ENCODE data around the gene C12orf56.
"Not testable (repeated sequence)": the region's sequence is repeated elsewhere in the genome, so short reads cannot be mapped to it uniquely, and the experiment has no call there.

The C12orf56 gene

GRCh38 chr12:64225626-64226025 is 164.9 kb downstream of the C12orf56 start:
- DNase-seq: no peak

DNA sequence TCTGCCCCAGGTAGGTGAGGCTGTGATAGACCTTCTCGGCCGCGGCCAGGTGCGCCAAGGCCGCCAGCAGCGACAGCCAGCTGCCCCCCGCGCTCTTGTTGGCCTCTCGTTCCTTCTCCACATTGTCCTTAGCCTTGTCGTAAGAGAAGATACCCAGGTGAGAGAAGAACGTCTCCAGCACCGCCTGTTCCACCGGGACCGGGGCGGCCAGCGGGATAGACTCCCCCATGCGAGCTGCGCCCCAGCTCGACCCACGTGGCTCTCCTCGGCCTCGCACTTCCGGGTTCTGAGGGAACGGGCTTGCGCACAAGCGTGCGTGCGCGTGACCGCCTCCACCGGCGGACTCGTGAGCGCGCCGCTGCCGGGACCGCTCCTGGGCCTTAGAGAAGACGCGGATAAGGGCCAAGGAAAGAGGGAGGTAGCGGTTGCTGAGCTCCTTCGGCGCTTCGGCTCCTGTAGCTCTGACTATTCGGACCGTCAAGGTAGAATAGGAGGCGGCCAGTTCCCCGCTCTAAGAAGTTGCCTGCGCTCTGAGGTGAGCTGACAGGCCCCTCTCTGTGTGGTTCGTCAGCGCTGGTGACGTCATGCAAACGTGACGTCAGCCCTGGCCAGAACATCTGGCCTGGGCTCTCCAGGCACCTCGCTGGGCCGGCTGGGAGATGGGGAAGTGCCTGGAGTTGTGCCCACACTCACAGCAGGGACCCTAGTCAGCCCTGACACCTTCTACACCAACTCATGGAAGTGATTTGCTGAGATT is 168.4 kb downstream of the C12orf56 start, which contains the start of gene KICS2:
Gene KICS2, minus strand, starts transcription at position 288 of the 757 bp plus-strand sequence. Its CDS starts 59 bp downstream, at position 229.
- DNase-seq: peak; percentile 93

- peak; percentile 85 for DNase-seq
These were observed 168.9 kb downstream of the C12orf56 start for GRCh38 chr12:64221651-64222008.

- no peak for DNase-seq
These were observed 170.5 kb downstream of the C12orf56 start for GRCh38 chr12:64220046-64220445.

- no peak for DNase-seq
These were observed 171.4 kb downstream of the C12orf56 start for GRCh38 chr12:64219145-64219544.

GRCh38 chr12:64218597-64218996 is 172.0 kb downstream of the C12orf56 start:
- DNase-seq: no peak

- DNase-seq: not testable (repeated sequence)
These were observed 172.9 kb downstream of the C12orf56 start for GRCh38 chr12:64217643-64218042.

DNA sequence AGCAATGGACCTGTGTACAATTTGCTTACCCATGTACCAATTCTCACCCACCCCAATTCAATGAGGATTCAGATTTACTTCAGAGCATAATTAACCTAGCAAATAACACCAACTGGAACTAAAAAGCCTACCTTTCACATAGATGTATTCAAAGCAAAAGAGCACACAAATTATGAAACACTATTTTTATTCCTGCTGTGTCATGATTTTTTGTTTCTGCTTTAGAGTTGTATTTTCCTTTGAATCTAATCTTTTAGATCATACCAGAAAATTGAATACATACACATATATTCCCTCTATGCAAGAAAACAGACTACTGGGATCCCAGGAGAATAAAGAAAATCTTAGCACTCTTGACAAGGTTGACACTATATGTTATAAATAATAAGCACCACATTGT is 174.3 kb downstream of the C12orf56 start:
- no peak for DNase-seq
